Measurements from ENCODE around the gene SIGLEC11. TPM values are rescaled to one million over a fixed set of nuclear protein-coding genes. Genes with fewer than 3 reads are reported as not detected.
A peak's percentile ranks its signal among the peaks of the same experiment; 100 is the strongest.
"Not testable (repeated sequence)": the region's sequence is repeated elsewhere in the genome, so short reads cannot be mapped to it uniquely, and the experiment has no call there.

Gene SIGLEC11
- total RNA-seq, 2 donors from 2014 or later: 0.19 to 2.2 TPM

- Histone ChIP-seq H3K27ac (peak overlapping the region; percentile 92 to 93), H3K4me1 (peaks cover 0 to 39% of the 10 kb centered on the region in 2 donors), H3K36me3 (peaks cover 7% of the 10 kb centered on the region), H3K27me3 (no peaks in the 10 kb centered on the region), H3K9me3 (no peaks in the 10 kb centered on the region), H3K4me3 (peak overlapping the region; percentile 86 to 88)
- DNase-seq (ENCODE audit: low spot score): peak; percentile 95
- TF ChIP-seq CTCF (IDR thresholded peaks at IDR 0.05): no peak
Measured at GRCh38 chr19:49929611-49930482, 31.1 kb downstream of the SIGLEC11 start.

- H3K4me3 ChIP-seq: peak within 1 kb of the TSS; percentile 86 to 88
- H3K27me3 ChIP-seq: no peaks in the 10 kb centered on the region
- peaks cover 0 to 44% of the 10 kb centered on the region in 2 donors for H3K4me1 ChIP-seq
- no peaks in the 10 kb centered on the region for H3K9me3 ChIP-seq
- peak within 1 kb of the TSS; percentile 92 to 93 for H3K27ac ChIP-seq
- no peak for TF ChIP-seq CTCF (IDR thresholded peaks at IDR 0.05)
- DNase-seq (ENCODE audit: low spot score): peak; percentile 83
- peaks cover 7% of the 10 kb centered on the region for H3K36me3 ChIP-seq
Measured at GRCh38 chr19:49929121-49929610, 31.8 kb downstream of the SIGLEC11 start, which contains the start of the genes ATF5 and NUP62. Gene ATF5, plus strand, starts transcription at chr19:49929205. Its CDS starts 1,646 bp downstream, at chr19:49930851. Gene NUP62, minus strand, starts transcription at chr19:49929504. Its CDS starts 19,697 bp downstream, at chr19:49909807.

- H3K4me1 ChIP-seq: peaks cover 0 to 48% of the 10 kb centered on the region in 2 donors
- TF ChIP-seq CTCF (IDR thresholded peaks at IDR 0.05): no peak
- peaks cover 20% of the 10 kb centered on the region for H3K36me3 ChIP-seq
- no peaks in the 10 kb centered on the region for H3K27me3 ChIP-seq
- no peaks in the 10 kb centered on the region for H3K9me3 ChIP-seq
- no peak for DNase-seq (ENCODE audit: low spot score)
- no peak overlapping the region for H3K27ac ChIP-seq
- H3K4me3 ChIP-seq: no peak overlapping the region
Measured at GRCh38 chr19:49927526-49928264, 33.3 kb downstream of the SIGLEC11 start.

- Histone ChIP-seq H3K36me3 (peaks cover 20% of the 10 kb centered on the region), H3K27ac (no peak overlapping the region), H3K27me3 (no peaks in the 10 kb centered on the region), H3K4me1 (peaks cover 0 to 48% of the 10 kb centered on the region in 2 donors), H3K9me3 (no peaks in the 10 kb centered on the region), H3K4me3 (no peak overlapping the region)
- DNase-seq (ENCODE audit: low spot score): no peak
- TF ChIP-seq CTCF (IDR thresholded peaks at IDR 0.05): no peak
Measured at GRCh38 chr19:49926515-49926914, 34.5 kb downstream of the SIGLEC11 start.

- Histone ChIP-seq H3K27ac (no peak overlapping the region), H3K4me1 (peaks cover 0 to 44% of the 10 kb centered on the region in 2 donors), H3K9me3 (no peaks in the 10 kb centered on the region), H3K36me3 (peaks cover 20% of the 10 kb centered on the region), H3K27me3 (no peaks in the 10 kb centered on the region), H3K4me3 (no peak overlapping the region)
- no peak for TF ChIP-seq CTCF (IDR thresholded peaks at IDR 0.05)
- no peak for DNase-seq (ENCODE audit: low spot score)
Measured at GRCh38 chr19:49925486-49925885, 35.5 kb downstream of the SIGLEC11 start.

GRCh38 chr19:49924881-49925210 lies 36.1 kb downstream of the SIGLEC11 start:
- not testable (repeated sequence) for H3K4me3 ChIP-seq; H3K27me3 ChIP-seq; H3K27ac ChIP-seq; H3K9me3 ChIP-seq; DNase-seq (ENCODE audit: low spot score)
- Histone ChIP-seq H3K36me3 (peaks cover 20% of the 10 kb centered on the region), H3K4me1 (peaks cover 0 to 37% of the 10 kb centered on the region in 2 donors)

All from right atrium auricular region (tissue), 2 donors.